H1 (cell line): ENCODE data around the gene FMNL2. TPM values are rescaled to one million over a fixed set of nuclear protein-coding genes. Genes with fewer than 3 reads are reported as not detected.

Experiments used
- CHD2 ChIP-seq: IDR thresholded peaks from 2 replicates; pipeline ENCODE4 v1.6.1; 2012; ENCODE audit warnings: low read length, improper control_type of control experiment
- CTBP2 ChIP-seq: IDR thresholded peaks from 2 replicates; pipeline ENCODE4 v1.7.0; 2011; ENCODE audit warnings: borderline replicate concordance, mild to moderate bottlenecking, moderate library complexity, mixed read lengths, low read length; ENCODE audit not compliant: insufficient read depth, insufficient read length
- HDAC2 ChIP-seq, 2 experiments: fragments of 300-600 bp in 1 of 2; sonication (generic) in 1 of 2; IDR thresholded peaks; 2 replicates each; pipeline ENCODE4 v1.6.1; 2011 to 2012; ENCODE audit warnings: low read depth in 2 of 2, low read length in 2 of 2, mild to moderate bottlenecking in 2 of 2, moderate library complexity in 2 of 2, borderline replicate concordance in 1 of 2, inconsistent platforms in 1 of 2
- MAFK ChIP-seq: IDR thresholded peaks from 2 replicates; pipeline ENCODE4 v1.6.1; 2012; ENCODE audit warnings: low read depth, mild to moderate bottlenecking, improper control_type of control experiment, low read length
- RNF2 ChIP-seq: fragments of 200-900, 300-1000 bp; sonication (generic); IDR thresholded peaks from 2 replicates; pipeline ENCODE4 v1.7.1; 2016; ENCODE audit warnings: borderline replicate concordance, low read depth, mild to moderate bottlenecking, antibody characterized with exemption, low read length; ENCODE audit not compliant: poor library complexity, severe bottlenecking; ENCODE audit errors: missing control alignments
- SIRT6 ChIP-seq: IDR thresholded peaks from one replicate; pipeline ENCODE4 v1.7.1; 2012; ENCODE audit warnings: low read length, inconsistent platforms
- SIX5 ChIP-seq: IDR thresholded peaks from 2 replicates; pipeline ENCODE4 v1.6.1; 2011; ENCODE audit warnings: mild to moderate bottlenecking, low read depth, low read length
- ZNF274 ChIP-seq: IDR thresholded peaks from 2 replicates; pipeline ENCODE4 v1.7.0; 2012; ENCODE audit warnings: low read length, borderline replicate concordance; ENCODE audit errors: extremely low read depth
- polyA plus RNA-seq, 7 experiments: library from polyadenylated mRNA; depleted of rRNA in 3 of 7; stranded (reverse) in 5 of 7; unstranded in 2 of 7; fragments of >200 nt in 5 of 7; fragments of 200-250 nt in 2 of 7; gene quantifications; 1 replicate in 5 of 7; 2 replicates in 1 of 7; 4 replicates in 1 of 7; pipeline versions ENCODE4 v1.2.1 to v1.2.3, GENCODE V29; 2011 to 2013; ENCODE audit warnings: missing spikeins in 2 of 7, mixed read lengths in 2 of 7
- total RNA-seq: library from RNA; stranded (reverse); fragmentation: NEBNext Ultra II Directional; extraction: Animal tissue kit (Norgen Biotek cat#: 25700); gene quantifications from 2 replicates; pipeline ENCODE4 v1.2.1, GENCODE V29; 2021
- TF ChIP-seq, protein P1 (sequence below): fragments of 300-600 bp; sonication (generic); IDR thresholded peaks from 2 replicates; pipeline ENCODE4 v1.7.1; 2012; ENCODE audit warnings: low read length, moderate library complexity, mild to moderate bottlenecking, inconsistent platforms; ENCODE audit not compliant: insufficient replicate concordance

Gene FMNL2
- total and polyA plus RNA-seq, 2 of the 8 experiments (the other 6 are each of a cell fraction or from before 2014, with no cell fraction given): 15.5 to 45.1 TPM

DNA sequence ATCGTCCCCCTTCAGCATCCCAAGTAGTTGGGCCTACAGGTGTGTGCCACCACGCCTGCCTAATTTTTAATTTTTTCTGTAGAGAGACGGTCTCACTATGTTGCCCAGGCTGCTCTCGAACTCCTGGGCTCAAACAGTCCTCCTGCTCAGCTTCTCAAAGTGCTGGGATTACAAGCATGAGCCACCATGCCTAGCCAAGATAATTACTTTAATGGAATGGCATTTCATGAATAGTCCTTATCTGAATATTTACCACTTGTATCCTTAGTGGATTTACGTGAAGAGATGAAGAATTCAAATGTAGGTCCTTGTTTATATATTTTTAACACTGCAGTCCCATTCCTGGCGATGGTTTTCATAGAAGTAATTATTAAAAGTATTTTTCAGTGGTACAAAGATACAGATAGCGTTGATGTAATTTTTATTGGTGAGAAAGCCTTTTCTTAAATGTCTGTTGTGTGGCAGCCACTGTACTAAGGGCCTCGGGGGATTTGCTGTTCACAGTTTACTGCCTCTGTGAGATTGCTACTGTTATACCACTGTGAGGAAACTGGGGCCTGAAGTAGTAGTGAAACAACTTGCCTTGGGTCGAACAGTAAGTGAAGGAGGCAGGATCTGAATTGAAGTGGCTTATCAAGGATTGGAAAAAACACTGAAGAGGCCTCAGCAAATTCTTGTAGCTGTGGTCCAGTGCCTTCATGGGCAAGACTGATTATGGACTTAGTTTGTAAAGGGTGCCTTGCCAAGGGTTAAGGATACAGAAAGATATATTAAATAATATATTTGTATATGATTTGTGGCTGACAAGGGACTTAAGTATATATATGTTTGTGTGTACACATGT, 231.1 kb downstream of the FMNL2 start (continued):
- TF ChIP-seq, protein P1, sequence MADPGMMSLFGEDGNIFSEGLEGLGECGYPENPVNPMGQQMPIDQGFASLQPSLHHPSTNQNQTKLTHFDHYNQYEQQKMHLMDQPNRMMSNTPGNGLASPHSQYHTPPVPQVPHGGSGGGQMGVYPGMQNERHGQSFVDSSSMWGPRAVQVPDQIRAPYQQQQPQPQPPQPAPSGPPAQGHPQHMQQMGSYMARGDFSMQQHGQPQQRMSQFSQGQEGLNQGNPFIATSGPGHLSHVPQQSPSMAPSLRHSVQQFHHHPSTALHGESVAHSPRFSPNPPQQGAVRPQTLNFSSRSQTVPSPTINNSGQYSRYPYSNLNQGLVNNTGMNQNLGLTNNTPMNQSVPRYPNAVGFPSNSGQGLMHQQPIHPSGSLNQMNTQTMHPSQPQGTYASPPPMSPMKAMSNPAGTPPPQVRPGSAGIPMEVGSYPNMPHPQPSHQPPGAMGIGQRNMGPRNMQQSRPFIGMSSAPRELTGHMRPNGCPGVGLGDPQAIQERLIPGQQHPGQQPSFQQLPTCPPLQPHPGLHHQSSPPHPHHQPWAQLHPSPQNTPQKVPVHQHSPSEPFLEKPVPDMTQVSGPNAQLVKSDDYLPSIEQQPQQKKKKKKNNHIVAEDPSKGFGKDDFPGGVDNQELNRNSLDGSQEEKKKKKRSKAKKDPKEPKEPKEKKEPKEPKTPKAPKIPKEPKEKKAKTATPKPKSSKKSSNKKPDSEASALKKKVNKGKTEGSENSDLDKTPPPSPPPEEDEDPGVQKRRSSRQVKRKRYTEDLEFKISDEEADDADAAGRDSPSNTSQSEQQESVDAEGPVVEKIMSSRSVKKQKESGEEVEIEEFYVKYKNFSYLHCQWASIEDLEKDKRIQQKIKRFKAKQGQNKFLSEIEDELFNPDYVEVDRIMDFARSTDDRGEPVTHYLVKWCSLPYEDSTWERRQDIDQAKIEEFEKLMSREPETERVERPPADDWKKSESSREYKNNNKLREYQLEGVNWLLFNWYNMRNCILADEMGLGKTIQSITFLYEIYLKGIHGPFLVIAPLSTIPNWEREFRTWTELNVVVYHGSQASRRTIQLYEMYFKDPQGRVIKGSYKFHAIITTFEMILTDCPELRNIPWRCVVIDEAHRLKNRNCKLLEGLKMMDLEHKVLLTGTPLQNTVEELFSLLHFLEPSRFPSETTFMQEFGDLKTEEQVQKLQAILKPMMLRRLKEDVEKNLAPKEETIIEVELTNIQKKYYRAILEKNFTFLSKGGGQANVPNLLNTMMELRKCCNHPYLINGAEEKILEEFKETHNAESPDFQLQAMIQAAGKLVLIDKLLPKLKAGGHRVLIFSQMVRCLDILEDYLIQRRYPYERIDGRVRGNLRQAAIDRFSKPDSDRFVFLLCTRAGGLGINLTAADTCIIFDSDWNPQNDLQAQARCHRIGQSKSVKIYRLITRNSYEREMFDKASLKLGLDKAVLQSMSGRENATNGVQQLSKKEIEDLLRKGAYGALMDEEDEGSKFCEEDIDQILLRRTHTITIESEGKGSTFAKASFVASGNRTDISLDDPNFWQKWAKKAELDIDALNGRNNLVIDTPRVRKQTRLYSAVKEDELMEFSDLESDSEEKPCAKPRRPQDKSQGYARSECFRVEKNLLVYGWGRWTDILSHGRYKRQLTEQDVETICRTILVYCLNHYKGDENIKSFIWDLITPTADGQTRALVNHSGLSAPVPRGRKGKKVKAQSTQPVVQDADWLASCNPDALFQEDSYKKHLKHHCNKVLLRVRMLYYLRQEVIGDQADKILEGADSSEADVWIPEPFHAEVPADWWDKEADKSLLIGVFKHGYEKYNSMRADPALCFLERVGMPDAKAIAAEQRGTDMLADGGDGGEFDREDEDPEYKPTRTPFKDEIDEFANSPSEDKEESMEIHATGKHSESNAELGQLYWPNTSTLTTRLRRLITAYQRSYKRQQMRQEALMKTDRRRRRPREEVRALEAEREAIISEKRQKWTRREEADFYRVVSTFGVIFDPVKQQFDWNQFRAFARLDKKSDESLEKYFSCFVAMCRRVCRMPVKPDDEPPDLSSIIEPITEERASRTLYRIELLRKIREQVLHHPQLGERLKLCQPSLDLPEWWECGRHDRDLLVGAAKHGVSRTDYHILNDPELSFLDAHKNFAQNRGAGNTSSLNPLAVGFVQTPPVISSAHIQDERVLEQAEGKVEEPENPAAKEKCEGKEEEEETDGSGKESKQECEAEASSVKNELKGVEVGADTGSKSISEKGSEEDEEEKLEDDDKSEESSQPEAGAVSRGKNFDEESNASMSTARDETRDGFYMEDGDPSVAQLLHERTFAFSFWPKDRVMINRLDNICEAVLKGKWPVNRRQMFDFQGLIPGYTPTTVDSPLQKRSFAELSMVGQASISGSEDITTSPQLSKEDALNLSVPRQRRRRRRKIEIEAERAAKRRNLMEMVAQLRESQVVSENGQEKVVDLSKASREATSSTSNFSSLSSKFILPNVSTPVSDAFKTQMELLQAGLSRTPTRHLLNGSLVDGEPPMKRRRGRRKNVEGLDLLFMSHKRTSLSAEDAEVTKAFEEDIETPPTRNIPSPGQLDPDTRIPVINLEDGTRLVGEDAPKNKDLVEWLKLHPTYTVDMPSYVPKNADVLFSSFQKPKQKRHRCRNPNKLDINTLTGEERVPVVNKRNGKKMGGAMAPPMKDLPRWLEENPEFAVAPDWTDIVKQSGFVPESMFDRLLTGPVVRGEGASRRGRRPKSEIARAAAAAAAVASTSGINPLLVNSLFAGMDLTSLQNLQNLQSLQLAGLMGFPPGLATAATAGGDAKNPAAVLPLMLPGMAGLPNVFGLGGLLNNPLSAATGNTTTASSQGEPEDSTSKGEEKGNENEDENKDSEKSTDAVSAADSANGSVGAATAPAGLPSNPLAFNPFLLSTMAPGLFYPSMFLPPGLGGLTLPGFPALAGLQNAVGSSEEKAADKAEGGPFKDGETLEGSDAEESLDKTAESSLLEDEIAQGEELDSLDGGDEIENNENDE: no peak
- TF ChIP-seq MAFK (no peak), CTBP2 (no peak), SIRT6 (no peak), CHD2 (no peak), HDAC2 (IDR thresholded peaks at IDR 0.05; ENCODE audit: borderline replicate concordance in 1 of 2, low read depth in 2 of 2, low read length in 2 of 2) (no peak), ZNF274 (no peak), RNF2 (no peak), SIX5 (no peak)
